Measurements from ENCODE around the gene ANKRD12. TPM values are rescaled to one million over a fixed set of nuclear protein-coding genes. Genes with fewer than 3 reads are reported as not detected.

Gene ANKRD12
- total RNA-seq, 3 donors from 2014 or later: 46.8 to 108 (median 63.6) TPM

DNA sequence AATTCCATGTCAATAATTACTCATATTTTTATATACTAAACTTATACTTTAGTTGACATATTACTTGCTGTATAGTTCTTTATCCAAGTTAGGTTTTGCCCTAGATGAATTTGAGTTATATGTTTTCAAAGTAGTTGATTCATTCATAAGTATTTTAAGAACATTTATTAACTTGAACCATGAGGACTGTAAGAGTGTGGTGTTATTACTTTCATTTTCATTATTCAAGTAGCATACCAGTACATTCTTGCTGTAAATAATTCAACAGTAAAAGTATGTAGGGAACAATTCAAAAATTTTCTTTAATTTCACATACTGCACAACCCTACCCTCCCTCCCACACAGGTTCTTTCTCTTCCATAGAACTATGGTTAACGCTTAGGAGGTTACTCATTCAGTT lies 75.4 kb downstream of the ANKRD12 start:
- no peaks in the 10 kb centered on the region for H3K36me3 ChIP-seq (ENCODE audit: low read depth)

DNA sequence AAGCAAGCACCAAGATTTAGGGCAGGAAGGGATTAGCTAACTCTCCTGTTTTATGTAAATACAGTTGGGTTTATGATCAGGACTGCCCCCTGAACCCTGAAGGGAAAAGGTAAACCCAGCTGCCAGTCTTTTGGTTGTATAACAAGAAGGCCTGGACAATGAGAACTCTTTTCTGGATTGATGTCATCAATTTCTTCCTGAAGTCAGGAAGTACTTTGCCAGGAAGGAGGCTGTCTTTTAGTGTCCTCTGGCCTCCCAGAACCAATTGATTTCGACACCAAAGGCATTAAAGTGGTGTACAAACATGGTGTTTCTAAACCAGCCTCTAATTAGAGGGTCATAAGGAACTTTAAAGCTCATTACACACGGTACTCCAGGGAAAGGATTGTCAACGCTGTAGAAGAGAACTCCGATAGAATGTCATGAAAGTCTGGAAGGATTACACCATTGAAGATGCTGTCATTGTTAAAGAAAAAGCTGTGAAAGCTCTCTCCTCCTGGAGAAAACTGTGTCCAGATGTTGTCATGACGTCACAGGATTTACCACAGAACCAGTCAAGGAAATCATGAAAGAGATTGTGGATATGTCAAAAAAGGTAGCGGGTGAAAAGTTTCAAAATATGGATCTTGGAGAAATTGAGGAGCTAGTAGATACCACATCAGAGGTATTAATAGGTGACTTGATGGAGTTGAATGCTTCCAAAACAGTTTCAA lies 78.8 kb downstream of the ANKRD12 start:
- Histone ChIP-seq H3K4me1 (ENCODE audit: low read depth) (no peaks in the 10 kb centered on the region), H3K9me3 (no peaks in the 10 kb centered on the region), H3K4me3 (no peak overlapping the region), H3K36me3 (ENCODE audit: low read depth) (no peaks in the 10 kb centered on the region)
- TF ChIP-seq, protein P1, sequence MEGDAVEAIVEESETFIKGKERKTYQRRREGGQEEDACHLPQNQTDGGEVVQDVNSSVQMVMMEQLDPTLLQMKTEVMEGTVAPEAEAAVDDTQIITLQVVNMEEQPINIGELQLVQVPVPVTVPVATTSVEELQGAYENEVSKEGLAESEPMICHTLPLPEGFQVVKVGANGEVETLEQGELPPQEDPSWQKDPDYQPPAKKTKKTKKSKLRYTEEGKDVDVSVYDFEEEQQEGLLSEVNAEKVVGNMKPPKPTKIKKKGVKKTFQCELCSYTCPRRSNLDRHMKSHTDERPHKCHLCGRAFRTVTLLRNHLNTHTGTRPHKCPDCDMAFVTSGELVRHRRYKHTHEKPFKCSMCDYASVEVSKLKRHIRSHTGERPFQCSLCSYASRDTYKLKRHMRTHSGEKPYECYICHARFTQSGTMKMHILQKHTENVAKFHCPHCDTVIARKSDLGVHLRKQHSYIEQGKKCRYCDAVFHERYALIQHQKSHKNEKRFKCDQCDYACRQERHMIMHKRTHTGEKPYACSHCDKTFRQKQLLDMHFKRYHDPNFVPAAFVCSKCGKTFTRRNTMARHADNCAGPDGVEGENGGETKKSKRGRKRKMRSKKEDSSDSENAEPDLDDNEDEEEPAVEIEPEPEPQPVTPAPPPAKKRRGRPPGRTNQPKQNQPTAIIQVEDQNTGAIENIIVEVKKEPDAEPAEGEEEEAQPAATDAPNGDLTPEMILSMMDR (IDR thresholded peaks at IDR 0.05): no peak
- DNase-seq (no peak), ATAC-seq (peak; percentile 93)
- intact Hi-C loops (cut with DNase I, micrococcal nuclease): no loop called here

More for the DNA sequence above, 75.4 kb downstream of the ANKRD12 start:
- Histone ChIP-seq H3K9me3 (no peaks in the 10 kb centered on the region), H3K4me1 (ENCODE audit: low read depth) (no peaks in the 10 kb centered on the region), H3K4me3 (no peak overlapping the region)
- TF ChIP-seq, protein P1 (IDR thresholded peaks at IDR 0.05): no peak
- DNase-seq (no peak), ATAC-seq (no peak)
- intact Hi-C loops (cut with DNase I, micrococcal nuclease): no loop called here

DNA sequence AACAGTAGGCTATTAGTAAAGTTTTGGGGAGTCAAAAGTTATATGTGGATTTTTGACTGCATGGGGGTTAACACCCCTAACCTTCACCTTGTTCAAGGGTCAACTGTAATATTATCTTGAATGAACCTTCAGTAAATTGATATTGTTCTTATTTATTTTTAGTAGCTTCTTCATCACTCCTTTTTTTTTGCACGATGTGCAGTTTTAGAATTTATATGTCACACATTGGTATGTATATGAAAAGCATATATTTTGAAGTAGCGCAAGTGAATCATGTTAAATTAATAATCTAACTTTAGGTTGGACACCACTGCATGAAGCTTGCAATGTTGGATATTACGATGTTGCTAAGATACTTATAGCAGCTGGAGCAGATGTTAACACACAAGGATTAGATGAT lies 79.9 kb downstream of the ANKRD12 start:
- DNase-seq: no peak
- ATAC-seq: no peak
- intact Hi-C loops (cut with DNase I, micrococcal nuclease): no loop called here

DNA sequence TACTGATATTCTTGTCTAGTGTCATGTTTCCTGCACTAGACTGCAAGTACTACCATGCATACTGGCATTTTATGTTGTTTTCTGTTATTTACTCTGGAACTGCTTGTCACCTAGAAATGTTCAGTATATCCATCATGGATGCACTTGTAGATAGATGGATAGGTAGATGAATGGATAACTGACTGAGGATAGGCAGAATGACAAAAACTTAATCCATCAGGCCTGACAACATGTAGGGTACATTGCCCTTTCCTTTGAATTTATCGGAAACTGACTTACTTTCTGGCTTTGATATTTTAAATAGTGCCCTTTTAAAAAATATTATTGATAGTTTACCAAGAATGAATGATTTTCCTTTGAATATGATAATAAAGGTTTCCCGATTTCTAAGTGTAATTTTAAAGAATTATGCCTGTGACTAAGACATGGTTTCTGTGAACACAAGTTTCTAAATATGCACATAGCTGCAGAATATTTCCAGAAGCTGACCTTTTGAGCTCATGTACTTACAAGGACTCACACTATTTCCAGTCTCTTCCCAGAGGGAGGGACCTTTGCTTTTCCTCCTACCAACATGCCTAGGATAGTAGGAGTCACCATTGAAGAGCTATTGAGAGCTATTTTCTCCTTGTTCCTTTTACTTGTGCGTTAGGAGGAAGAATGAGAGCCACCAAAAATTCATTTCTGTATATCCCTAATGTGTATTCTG lies 81.3 kb downstream of the ANKRD12 start:
- Histone ChIP-seq H3K9me3 (no peaks in the 10 kb centered on the region), H3K4me1 (ENCODE audit: low read depth) (no peaks in the 10 kb centered on the region), H3K4me3 (no peak overlapping the region), H3K36me3 (ENCODE audit: low read depth) (no peaks in the 10 kb centered on the region)
- no peak for DNase-seq
- TF ChIP-seq, protein P1 (IDR thresholded peaks at IDR 0.05): no peak
- intact Hi-C loops (cut with DNase I, micrococcal nuclease): no loop called here
- no peak for ATAC-seq

More for the DNA sequence above, 79.9 kb downstream of the ANKRD12 start:
- Histone ChIP-seq H3K4me3 (no peak overlapping the region), H3K4me1 (ENCODE audit: low read depth) (no peaks in the 10 kb centered on the region), H3K9me3 (no peaks in the 10 kb centered on the region), H3K36me3 (ENCODE audit: low read depth) (no peaks in the 10 kb centered on the region)
- TF ChIP-seq, protein P1 (IDR thresholded peaks at IDR 0.05): no peak

DNA sequence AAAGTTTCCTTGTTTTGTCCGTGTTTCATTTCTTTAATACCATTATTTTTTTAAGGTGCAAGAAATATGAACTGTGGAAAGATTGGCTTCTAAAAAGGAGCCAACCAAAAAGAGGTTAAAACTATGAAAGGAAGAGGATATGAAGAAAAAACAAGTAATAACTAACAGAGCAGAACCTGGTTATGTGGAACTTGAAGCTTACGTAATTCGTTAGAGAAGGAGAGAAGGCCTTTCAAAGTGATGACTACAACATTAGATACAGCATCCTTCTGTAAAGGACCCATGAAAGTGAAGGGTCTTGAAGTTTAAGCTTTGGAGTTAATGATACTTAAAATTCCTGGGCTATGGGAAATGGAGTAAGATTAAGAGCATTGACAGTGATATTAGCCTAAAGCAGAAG lies 84.5 kb downstream of the ANKRD12 start:
- H3K36me3 ChIP-seq (ENCODE audit: low read depth): no peaks in the 10 kb centered on the region
- ATAC-seq (no peak), DNase-seq (no peak)
- H3K4me3 ChIP-seq: no peak overlapping the region
- no peaks in the 10 kb centered on the region for H3K9me3 ChIP-seq
- TF ChIP-seq, protein P1 (IDR thresholded peaks at IDR 0.05): no peak
- no peaks in the 10 kb centered on the region for H3K4me1 ChIP-seq (ENCODE audit: low read depth)
- intact Hi-C loops (cut with DNase I, micrococcal nuclease): no loop called here

Data from mucosa of descending colon (tissue), 3 donors.